Astrocyte (in vitro differentiated cells and primary cell): Measurements from ENCODE around the gene NLRP8. TPM values are rescaled to one million over a fixed set of nuclear protein-coding genes. Genes with fewer than 3 reads are reported as not detected.

ENCODE experiments used
- DNase-seq: peaks from one replicate; pipeline ENCODE4 v3.0.0-alpha.2; 2010; ENCODE audit warnings: low read depth
- FAIRE-seq: peaks from 2 replicates; lab custom pipeline; 2011; peaks lifted over from hg19 to GRCh38; lab: Jason Lieb, UNC
- H2AFZ ChIP-seq: 2 replicates; pipeline ENCODE4 v1.6.0; 2012; ENCODE audit warnings: low read depth, low read length, inconsistent platforms
- H3K27ac ChIP-seq: 2 replicates; pipeline ENCODE4 v1.5.1; 2011; ENCODE audit warnings: low read depth, low read length, inconsistent platforms
- H3K27me3 ChIP-seq: 2 replicates; pipeline ENCODE4 v1.6.0; 2011; ENCODE audit warnings: low read length, inconsistent platforms; ENCODE audit not compliant: insufficient read depth
- H3K36me3 ChIP-seq: 2 replicates; pipeline ENCODE4 v1.5.1; 2011; ENCODE audit warnings: low read length, inconsistent platforms; ENCODE audit not compliant: insufficient read depth
- H3K4me1 ChIP-seq: 2 replicates; pipeline ENCODE4 v1.5.1; 2011; ENCODE audit warnings: low read length, inconsistent platforms; ENCODE audit not compliant: insufficient read depth
- H3K4me2 ChIP-seq: 2 replicates; pipeline ENCODE4 v1.6.0; 2012; ENCODE audit warnings: low read length, inconsistent platforms
- H3K4me3 ChIP-seq: 2 replicates; pipeline ENCODE4 v1.5.1; 2011; ENCODE audit warnings: low read depth, mild to moderate bottlenecking, low read length, inconsistent platforms; ENCODE audit not compliant: insufficient read depth
- H3K79me2 ChIP-seq: 2 replicates; pipeline ENCODE4 v1.6.0; 2012; ENCODE audit warnings: mild to moderate bottlenecking, low read length, inconsistent platforms; ENCODE audit not compliant: insufficient read depth
- H3K9ac ChIP-seq: 2 replicates; pipeline ENCODE4 v1.6.0; 2012; ENCODE audit warnings: mild to moderate bottlenecking, low read length, inconsistent platforms
- H3K9me3 ChIP-seq: 2 replicates; pipeline ENCODE4 v1.5.1; 2012; ENCODE audit warnings: low read depth, mild to moderate bottlenecking, low read length, inconsistent platforms; ENCODE audit not compliant: insufficient read depth
- H4K20me1 ChIP-seq: 2 replicates; pipeline ENCODE4 v1.6.0; 2012; ENCODE audit warnings: low read length, inconsistent platforms; ENCODE audit not compliant: insufficient read depth
- H3K27ac Mint-ChIP-seq: one replicate; pipeline ENCODE4 v1.8.0; 2021; ENCODE audit warnings: mild to moderate bottlenecking, mixed read lengths; ENCODE audit not compliant: unreplicated experiment
- H3K27me3 Mint-ChIP-seq: one replicate; pipeline ENCODE4 v1.8.0; 2021; ENCODE audit warnings: low read depth, mixed read lengths; ENCODE audit not compliant: unreplicated experiment
- H3K36me3 Mint-ChIP-seq: one replicate; pipeline ENCODE4 v1.8.0; 2021; ENCODE audit warnings: low read depth, mixed read lengths; ENCODE audit not compliant: unreplicated experiment
- H3K4me1 Mint-ChIP-seq: one replicate; pipeline ENCODE4 v1.8.0; 2021; ENCODE audit warnings: low read depth, mixed read lengths; ENCODE audit not compliant: unreplicated experiment
- H3K4me3 Mint-ChIP-seq: one replicate; pipeline ENCODE4 v1.8.0; 2021; ENCODE audit warnings: mild to moderate bottlenecking, moderate library complexity, mixed read lengths; ENCODE audit not compliant: unreplicated experiment
- H3K9me3 Mint-ChIP-seq: one replicate; pipeline ENCODE4 v1.8.0; 2021; ENCODE audit warnings: mild to moderate bottlenecking, mixed read lengths; ENCODE audit not compliant: unreplicated experiment
- CTCF ChIP-seq: IDR thresholded peaks from 2 replicates; pipeline ENCODE4 v1.5.1; 2011; ENCODE audit warnings: low read depth, mild to moderate bottlenecking, inconsistent platforms, low read length, moderate library complexity; ENCODE audit not compliant: insufficient read depth
- EZH2 ChIP-seq: IDR thresholded peaks from 2 replicates; pipeline ENCODE4 v1.6.1; 2012; ENCODE audit warnings: mild to moderate bottlenecking, low read length, inconsistent platforms; ENCODE audit not compliant: insufficient read depth
- total RNA-seq: library from RNA; stranded (reverse); gene quantifications from 2 replicates; pipeline ENCODE4 v1.2.1, GENCODE V29; 2021

NLRP8 gene
- total RNA-seq, 1 donor from 2014 or later, result not detected

GRCh38 chr19:55990831-55991230, 43.2 kb downstream of the NLRP8 start:
- no peak overlapping the region for H3K9ac ChIP-seq
- Mint-ChIP-seq H3K9me3 (peaks cover 21% of the 10 kb centered on the region), H3K27me3 (no peaks in the 10 kb centered on the region), H3K36me3 (no peaks in the 10 kb centered on the region), H3K4me3 (no peak overlapping the region), H3K4me1 (no peaks in the 10 kb centered on the region), H3K27ac (no peak overlapping the region)
- H3K4me1 ChIP-seq, result no peaks in the 10 kb centered on the region
- no peak overlapping the region for H3K27ac ChIP-seq
- no peak overlapping the region for H2AFZ ChIP-seq
- FAIRE-seq (no peak), DNase-seq (no peak)
- TF ChIP-seq EZH2 (no peak), CTCF (no peak)
- no peaks in the 10 kb centered on the region for H3K79me2 ChIP-seq
- H4K20me1 ChIP-seq, result no peaks in the 10 kb centered on the region
- H3K4me2 ChIP-seq, result no peak overlapping the region
- H3K36me3 ChIP-seq, result no peaks in the 10 kb centered on the region
- peaks cover 9% of the 10 kb centered on the region for H3K9me3 ChIP-seq
- H3K27me3 ChIP-seq, result no peaks in the 10 kb centered on the region
- H3K4me3 ChIP-seq, result no peak overlapping the region

GRCh38 chr19:55993492-55993891, 45.9 kb downstream of the NLRP8 start:
- TF ChIP-seq CTCF (no peak), EZH2 (no peak)
- Histone ChIP-seq H3K27ac (no peak overlapping the region), H3K4me1 (no peaks in the 10 kb centered on the region), H3K4me3 (no peak overlapping the region), H3K79me2 (no peaks in the 10 kb centered on the region), H3K4me2 (no peak overlapping the region), H3K27me3 (no peaks in the 10 kb centered on the region), H3K9ac (no peak overlapping the region), H4K20me1 (no peaks in the 10 kb centered on the region), H3K36me3 (no peaks in the 10 kb centered on the region), H3K9me3 (peaks cover 7% of the 10 kb centered on the region), H2AFZ (no peak overlapping the region)
- no peak overlapping the region for H3K27ac Mint-ChIP-seq
- peaks cover 21% of the 10 kb centered on the region for H3K9me3 Mint-ChIP-seq
- DNase-seq (no peak), FAIRE-seq (no peak)
- H3K36me3 Mint-ChIP-seq, result no peaks in the 10 kb centered on the region
- no peaks in the 10 kb centered on the region for H3K27me3 Mint-ChIP-seq
- no peak overlapping the region for H3K4me3 Mint-ChIP-seq
- H3K4me1 Mint-ChIP-seq, result no peaks in the 10 kb centered on the region

GRCh38 chr19:56014765-56015164, 67.1 kb downstream of the NLRP8 start:
- H3K4me3 ChIP-seq, result no peak overlapping the region
- no peak overlapping the region for H3K9ac ChIP-seq
- no peak overlapping the region for H3K4me2 ChIP-seq
- no peaks in the 10 kb centered on the region for H3K4me1 ChIP-seq
- no peaks in the 10 kb centered on the region for H3K36me3 Mint-ChIP-seq
- no peak overlapping the region for H2AFZ ChIP-seq
- no peaks in the 10 kb centered on the region for H3K27me3 ChIP-seq
- no peaks in the 10 kb centered on the region for H3K27me3 Mint-ChIP-seq
- H3K9me3 ChIP-seq, result peaks cover 3% of the 10 kb centered on the region
- peaks cover 3% of the 10 kb centered on the region for H3K9me3 Mint-ChIP-seq
- no peaks in the 10 kb centered on the region for H3K4me1 Mint-ChIP-seq
- no peak for DNase-seq
- no peak overlapping the region for H3K27ac ChIP-seq
- no peak overlapping the region for H3K4me3 Mint-ChIP-seq
- H3K79me2 ChIP-seq, result no peaks in the 10 kb centered on the region
- H3K36me3 ChIP-seq, result no peaks in the 10 kb centered on the region
- TF ChIP-seq EZH2 (no peak), CTCF (no peak)
- FAIRE-seq, result no peak
- H4K20me1 ChIP-seq, result no peaks in the 10 kb centered on the region
- no peak overlapping the region for H3K27ac Mint-ChIP-seq
